COR-L47 (cell line): Measurements from ENCODE around the gene TCF19.
A peak's percentile ranks its signal among the peaks of the same experiment; 100 is the strongest.
"Not testable (repeated sequence)": the region's sequence is repeated elsewhere in the genome, so short reads cannot be mapped to it uniquely, and the experiment has no call there.

Experiments used
- DNase-seq: peaks from one replicate; lab custom pipeline; 2025; lab: John Stamatoyannopoulos, UW

TCF19 gene

DNA sequence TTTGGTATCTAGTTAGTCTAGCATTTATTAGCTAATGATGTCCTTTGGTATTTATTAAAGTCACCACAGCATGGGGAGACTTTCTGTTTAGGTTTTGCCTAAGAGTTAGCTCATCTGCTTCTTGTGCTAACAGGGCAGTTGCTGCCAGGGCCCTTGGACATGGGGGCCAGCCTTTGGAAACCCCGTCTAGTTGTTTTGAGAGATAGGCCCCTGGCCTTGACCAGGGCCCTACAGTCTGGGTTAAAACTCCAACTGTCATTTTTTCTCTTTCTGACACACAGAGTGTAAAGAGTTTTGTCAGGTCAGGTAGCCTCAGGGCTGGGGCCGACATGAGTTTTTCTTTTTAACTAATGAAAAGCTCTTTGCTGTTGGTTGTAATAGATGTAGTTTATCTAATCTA lies 24.9 kb downstream of the TCF19 start:
- DNase-seq, result not testable (repeated sequence)

- DNase-seq, result not testable (repeated sequence)
Measured at GRCh38 chr6:31183859-31184258, 25.5 kb downstream of the TCF19 start.

- DNase-seq, result not testable (repeated sequence)
Measured at GRCh38 chr6:31185695-31186051, 27.3 kb downstream of the TCF19 start.

- no peak for DNase-seq
Measured at GRCh38 chr6:31186052-31186734, 27.8 kb downstream of the TCF19 start.

DNA sequence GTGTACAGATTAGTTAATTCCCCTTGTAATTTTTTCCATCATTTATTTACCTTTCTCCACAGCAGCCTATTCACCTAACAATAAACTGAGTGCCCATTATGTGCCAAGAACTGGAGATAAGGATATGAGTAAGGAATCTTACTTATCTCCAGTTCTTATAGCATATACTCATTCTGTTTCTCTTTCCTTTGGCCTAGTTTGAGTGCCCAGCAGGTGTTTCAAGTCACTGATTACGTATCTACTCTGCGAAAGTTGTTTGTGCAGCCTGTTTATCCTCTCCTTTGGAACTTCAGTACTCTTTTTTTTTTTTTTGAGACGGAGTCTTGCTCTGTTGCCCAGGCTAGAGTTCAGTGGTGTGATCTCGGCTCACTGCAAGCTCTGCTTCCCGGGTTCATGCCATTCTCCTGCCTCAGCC lies 29.4 kb downstream of the TCF19 start:
- DNase-seq, result no peak

- DNase-seq, result not testable (repeated sequence)
Measured at GRCh38 chr6:31189223-31189622, 30.8 kb downstream of the TCF19 start.

- DNase-seq, result no peak
Measured at GRCh38 chr6:31190488-31190887, 32.1 kb downstream of the TCF19 start.

DNA sequence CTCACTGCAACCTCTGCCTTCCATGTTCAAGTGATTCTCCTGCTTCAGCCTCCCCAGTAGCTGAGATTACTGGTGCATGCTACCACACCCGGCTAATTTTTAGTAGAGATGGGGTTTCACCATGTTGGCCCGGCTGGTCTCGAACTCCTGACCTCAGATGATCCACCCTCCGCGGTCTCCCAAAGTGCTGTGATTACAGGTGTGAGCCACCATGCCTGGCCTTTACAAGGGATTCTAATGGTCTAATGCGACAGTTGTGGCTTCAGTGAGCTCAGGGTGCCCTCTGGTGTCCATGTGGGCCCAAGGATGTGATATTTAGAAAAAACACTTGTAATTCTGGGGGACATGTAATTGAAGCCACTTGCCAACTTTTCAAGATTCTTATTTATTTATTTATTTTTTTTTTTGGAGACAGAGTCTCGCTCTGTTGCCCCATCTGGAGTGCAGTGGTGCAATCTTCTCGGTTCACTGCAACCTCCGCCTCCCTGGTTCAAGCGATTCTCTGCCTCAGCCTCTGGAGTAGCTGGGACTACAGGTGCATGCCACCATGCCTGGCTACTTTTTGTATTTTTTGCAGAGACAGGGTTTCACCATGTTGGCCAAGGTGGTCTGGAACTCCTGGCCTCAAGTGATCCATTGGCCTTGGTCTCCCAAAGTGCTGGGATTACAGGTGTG lies 34.2 kb downstream of the TCF19 start:
- DNase-seq, result peak; percentile 62

- no peak for DNase-seq
Measured at GRCh38 chr6:31193206-31193605, 34.8 kb downstream of the TCF19 start.

DNA sequence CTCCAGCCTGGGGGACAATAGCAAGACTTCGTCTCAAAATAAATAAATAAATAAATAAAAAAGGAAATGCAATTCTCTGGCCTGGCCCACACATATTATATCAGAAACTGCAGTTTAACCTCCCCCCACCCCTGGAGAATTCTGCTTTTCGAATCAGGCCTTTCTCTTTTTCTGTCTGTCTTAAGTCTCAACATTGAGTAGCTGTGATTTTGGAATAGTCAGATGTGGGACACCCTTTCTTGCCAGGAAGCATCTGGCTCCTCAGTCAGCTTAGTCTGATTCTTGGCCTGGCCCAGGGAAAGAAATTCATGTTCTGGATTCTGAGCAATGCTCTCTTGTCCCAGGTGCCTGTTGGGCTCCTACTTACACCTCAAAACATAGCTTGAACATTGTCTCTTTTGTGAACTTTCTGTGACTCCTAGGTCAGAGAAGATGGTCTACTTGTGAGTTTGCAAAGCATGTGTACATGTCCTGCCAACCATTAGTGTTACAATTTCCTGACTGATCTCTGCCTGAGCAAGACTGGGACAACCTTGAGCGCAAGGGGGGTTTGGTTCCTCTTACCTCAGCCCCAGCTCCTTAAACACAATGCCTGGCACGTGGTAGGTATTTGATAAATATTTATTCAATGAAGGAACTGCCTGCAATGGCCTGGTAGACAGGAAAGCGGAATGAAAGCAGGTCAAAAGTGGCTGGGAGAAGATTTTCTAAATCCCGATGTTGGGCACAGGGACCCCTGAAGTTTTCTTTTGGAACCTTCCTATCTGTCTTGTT lies 35.9 kb downstream of the TCF19 start:
- DNase-seq, result no peak

- not testable (repeated sequence) for DNase-seq
Measured at GRCh38 chr6:31195308-31195979, 37.1 kb downstream of the TCF19 start.

- not testable (repeated sequence) for DNase-seq
Measured at GRCh38 chr6:31196251-31197022, 38.0 kb downstream of the TCF19 start.

DNA sequence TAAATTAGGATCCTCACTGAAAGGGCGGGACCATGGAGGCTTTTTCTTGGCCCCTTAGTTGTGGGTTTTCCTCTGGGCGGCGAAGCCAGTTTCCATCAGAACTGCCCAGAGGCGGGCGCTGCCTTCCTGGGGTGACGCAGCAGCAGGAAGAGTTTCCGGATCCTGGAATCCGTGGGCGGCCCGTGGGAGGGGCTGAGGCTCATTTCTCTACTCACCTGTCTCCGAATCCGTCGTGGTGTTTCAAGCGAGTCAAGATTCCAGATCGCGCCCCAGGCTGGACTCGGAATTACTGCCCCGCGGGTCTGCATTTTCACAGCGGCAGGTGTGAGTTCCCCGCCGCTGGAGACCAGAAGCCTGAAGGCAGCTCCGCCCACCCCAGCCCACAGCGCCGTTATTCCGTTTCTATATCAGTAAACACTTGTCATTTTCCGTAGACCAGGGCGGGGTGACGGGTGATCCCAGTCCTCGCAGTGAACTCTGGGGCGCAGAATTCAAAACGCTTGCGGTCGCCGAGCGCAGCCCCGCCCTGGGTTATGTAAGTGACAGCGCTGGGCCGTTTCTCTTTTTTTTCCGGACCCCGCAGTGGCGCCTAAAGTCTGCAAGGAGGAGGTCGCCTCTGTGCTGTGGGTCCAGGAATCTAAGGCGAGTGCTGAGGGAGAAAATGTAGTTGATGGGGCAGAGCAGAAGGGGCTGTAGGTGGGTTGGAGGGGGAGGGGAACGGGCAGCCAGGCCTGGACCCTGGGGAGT lies 39.3 kb downstream of the TCF19 start:
- peak; percentile 92 for DNase-seq

DNA sequence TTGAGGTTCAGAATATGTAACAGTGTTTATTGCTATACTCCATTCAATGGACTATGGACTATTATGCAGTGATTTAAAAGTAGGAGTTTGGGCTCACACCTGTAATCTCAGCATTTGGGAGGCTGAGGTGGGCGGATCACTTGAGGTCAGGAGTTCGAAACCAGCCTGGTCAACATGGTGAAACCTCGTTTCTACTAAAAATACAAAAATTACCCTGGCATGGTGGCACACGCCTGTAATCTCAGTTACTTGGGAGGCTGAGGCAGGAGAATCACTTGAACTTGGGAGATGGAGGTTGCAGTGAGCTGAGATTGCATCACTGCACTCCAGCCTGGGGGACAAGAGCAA lies 40.7 kb downstream of the TCF19 start:
- DNase-seq, result not testable (repeated sequence)

DNA sequence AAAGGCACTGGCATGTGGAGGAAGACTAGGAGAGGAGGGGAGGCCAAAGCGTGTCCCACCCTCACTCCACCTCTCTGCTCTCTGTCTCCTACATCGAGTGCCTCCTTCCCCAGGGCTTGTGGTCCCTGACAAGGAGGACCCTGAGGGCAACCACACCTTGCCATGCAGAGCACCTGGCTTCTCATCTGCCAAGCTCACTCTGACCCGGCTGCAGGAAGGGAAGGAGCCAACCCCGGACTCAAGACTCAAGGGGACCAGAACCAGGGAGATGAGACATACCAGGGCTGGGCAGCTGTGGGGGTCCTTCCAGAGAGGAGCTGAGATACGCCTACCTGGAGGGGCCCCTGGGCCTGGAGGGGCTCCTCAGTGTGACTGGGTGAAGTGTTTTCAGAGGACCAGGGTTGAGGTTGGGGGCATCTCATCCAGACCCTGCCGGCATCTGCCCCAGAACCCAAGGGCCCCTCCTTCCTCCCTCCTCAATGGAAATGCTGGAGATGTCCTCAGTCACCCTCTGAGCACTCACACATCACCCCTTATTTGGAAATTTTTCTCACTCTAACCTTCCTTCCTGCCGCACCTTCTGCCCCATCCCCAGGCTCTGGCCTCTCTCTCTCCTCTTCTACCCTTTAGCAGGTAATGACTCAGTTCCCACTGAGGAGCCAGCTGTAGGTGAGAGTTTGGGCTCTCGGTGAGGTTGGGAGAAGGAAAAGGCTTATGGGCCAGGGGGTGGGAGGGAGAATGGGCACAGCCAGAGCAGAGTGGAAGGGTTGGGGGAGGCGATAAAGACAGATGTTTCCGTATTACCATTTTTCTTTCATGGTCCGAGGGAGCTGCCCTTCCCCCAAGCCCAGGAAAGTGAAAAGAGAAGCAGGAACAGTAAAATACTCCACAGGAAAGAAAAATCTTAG lies 44.1 kb downstream of the TCF19 start:
- no peak for DNase-seq

GRCh38 chr6:31203345-31203979 lies 45.1 kb downstream of the TCF19 start:
- DNase-seq, result peak; percentile 85

DNA sequence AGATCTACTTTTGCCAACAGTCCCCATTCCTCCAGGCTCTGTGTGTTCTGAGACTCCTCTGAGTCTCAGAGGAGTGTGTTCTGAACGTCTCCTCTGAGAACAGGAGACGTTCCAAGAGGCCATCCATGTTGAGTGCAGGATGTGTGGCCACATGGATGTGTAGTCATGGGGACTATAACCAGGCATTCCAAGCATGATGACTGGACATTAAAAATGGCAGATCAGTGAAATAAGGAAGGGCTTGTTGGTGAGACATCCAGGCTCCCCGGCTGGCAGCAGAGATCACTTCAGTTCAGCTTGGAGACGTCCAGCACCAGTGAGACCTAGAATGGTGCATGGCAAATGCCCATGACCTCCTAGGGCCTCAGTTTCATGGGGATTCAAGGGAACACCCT lies 46.4 kb downstream of the TCF19 start:
- DNase-seq, result no peak

- no peak for DNase-seq
Measured at GRCh38 chr6:31205638-31206037, 47.2 kb downstream of the TCF19 start.

GRCh38 chr6:31208506-31208905 lies 50.1 kb downstream of the TCF19 start:
- DNase-seq, result no peak
